Left colon (tissue), 2 donors: Measurements from ENCODE around the gene PHACTR1. TPM values are rescaled to one million over a fixed set of nuclear protein-coding genes. Genes with fewer than 3 reads are reported as not detected.

Source experiments
- ATAC-seq: fragments of 200-7000 bp; cut with Tn5 transposase; one replicate; pipeline ENCODE4 v1.9.1; 2020; ENCODE audit warnings: mild to moderate bottlenecking, moderate library complexity
- DNase-seq, 2 donors: peaks; one replicate each; pipeline ENCODE4 v3.0.0-alpha.2; 2020
- intact Hi-C, 2 donors: fragments of 100-400 bp; cut with DNase I in 1 of 2; cut with micrococcal nuclease in 1 of 2; formaldehyde crosslinking; loops; one replicate each; pipeline versions ENCODE4 v1.11.2 to v1.14.0; 2022; cut with DNase I, micrococcal nuclease
- total RNA-seq, 2 donors: library from RNA; stranded (reverse); fragmentation: NEBNext Ultra II Directional; extraction: Animal tissue kit (Norgen Biotek cat#: 25700); gene quantifications; one replicate each; pipeline ENCODE4 v1.2.1, GENCODE V29; 2021
- donor health status: DM: no; HTN: no; CAD: no.
- donor health status: DM: yes; HTN: yes; CAD: no.

The PHACTR1 gene
- total RNA-seq, 2 donors from 2014 or later = 1.5 to 3.7 TPM

DNA sequence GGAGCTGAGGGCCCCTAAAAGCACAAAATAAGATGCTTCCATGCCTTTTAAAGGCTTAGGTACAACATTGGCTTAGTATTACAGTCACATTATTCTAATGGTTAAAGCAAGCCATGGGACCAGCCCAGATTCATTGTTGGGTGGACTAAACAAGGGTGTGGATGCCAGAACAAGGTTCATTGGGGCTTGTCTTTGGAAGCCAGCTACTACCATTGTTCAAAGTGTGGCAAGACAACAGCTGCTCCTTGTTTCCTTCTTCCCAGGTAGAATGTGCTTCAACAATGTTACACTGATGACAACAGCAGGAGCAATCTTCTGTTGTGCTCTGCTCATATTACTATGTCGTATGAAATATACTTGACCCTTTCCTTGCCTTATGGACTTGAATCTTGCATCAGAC is 350.3 kb downstream of the PHACTR1 start:
- no peak for ATAC-seq
- intact Hi-C loops = no loop called here

DNA sequence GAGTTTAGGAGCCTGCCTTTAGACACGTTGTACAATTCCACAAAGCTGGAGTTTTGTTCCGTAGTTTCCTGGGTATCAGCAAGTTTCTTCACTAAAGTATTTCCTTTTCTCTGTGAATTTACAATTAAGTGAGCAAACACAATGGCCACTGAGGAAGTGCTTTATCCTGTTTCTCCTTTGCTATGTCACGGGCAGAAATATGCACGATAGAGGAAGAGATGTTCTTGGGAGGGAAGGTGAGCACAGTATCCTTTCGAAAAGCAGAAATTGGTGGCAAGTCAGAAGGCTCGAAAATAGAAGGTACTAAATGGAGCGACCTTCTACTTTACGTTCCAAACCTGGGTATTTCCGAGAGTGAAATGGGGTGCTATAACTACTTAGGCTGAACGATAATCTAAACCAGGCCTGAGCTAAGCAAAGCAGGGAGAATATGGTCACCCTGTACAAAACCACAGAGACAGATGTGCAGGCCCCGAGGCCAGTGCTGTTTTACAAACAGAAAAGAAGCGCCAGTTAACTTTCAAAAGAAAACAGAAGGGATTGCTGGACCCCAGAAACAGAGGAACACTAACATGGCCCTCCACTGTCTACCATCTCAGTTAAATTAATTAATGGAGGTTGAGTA is 352.1 kb downstream of the PHACTR1 start:
- ATAC-seq (no peak), DNase-seq (no peak)
- intact Hi-C loops = no loop called here

More for the DNA sequence above, 350.3 kb downstream of the PHACTR1 start:
- no peak for DNase-seq

DNA sequence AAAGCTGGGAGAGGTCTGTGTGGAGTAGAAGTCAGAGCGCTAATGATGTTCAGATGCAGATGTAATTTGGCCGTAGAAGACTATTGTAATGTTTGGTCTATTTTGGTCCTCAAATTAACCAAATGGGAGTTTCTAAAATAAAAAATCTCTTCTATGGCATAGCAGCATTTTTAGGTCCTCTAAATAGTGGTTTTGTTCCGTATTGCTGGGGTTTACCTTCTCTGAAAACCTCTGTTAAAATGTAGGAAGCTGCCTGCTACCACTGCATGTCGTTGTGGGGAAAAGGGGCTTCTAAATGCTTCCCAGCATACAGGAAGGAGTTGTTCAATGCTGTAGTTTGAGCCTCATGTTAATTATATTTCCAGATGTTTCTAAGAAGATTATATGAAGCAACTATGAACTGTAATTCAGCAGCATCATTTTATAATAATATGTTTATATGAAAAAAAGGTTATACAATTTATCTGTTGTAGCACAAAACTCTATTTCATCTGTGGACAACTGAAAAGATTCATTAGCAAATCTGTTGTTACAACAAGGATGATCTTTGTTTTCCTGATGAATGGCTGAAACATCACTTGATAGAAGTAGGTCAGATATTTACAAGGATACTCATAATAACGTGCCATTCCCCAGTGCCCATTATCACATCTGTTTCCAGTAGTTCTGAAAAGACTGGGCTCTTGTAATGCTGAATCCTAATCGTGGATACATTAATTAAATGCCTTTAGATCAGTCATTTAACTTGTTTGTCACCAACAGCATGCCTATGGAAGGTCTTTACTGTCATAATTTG is 355.2 kb downstream of the PHACTR1 start:
- intact Hi-C loops = no loop called here
- DNase-seq (no peak), ATAC-seq (no peak)

DNA sequence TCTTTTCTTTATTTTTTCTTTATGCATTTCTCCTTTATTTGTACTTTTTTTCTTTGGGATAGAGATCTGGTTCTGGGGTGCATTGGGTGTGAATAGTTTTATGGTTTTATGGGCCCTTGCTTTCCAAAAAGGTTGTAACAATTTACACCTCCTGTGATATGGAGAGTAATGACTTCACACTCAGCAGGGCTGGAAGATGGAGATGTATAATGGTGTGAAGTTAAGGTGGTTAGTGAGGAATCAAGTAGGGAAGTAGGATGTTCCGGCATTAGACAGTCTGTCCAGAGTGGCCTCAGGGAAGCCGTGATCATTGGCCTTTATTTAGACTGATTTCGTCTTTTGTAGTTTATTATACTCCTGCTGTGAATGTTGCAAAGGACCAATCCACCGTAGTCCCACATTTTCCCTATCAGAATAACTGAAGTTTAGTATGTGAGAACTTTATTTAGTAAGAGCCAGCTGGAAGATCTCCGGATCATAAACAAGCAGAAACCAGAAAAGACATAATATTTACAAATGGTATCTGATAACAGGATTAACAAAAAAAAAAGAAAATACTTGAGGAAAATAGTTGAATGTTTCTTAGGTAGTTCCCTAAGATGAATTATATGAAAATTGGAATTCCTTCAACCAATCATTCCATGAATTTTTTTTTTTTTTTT is 356.2 kb downstream of the PHACTR1 start:
- intact Hi-C loops = no loop called here
- DNase-seq (no peak), ATAC-seq (no peak)

DNA sequence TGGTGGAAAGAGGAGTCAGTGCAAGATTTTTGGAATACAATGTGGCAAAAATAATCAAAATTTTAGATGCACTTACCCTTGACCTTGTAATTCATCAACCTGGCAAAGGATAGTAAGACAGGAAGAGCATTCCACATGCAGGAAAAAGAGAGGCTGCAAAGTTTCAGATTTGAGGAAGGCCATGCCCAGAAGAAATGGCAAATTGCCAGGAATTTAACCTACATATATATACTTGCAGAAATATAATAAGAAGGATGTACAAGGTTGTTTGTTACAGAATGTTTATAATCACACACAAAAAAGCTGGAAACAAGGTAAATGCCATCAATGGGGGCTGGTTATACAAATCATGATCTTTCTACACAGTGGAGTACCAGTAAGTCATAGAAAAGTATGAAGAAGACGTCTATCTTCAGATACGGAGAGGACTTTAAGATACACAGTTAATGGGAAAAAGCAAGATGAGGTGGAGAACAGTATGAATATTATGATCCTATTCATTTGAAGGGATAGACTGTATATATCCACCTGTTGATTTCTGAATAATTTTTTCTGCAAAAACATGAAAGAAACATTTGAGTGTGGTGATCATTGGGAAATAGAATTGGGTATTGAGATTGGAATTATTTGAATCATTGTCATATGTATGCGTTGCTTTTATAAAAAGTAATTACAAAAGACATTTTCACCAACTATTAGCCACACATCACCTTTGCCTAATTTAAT is 358.0 kb downstream of the PHACTR1 start:
- ATAC-seq (no peak), DNase-seq (no peak)
- intact Hi-C loops = no loop called here

DNA sequence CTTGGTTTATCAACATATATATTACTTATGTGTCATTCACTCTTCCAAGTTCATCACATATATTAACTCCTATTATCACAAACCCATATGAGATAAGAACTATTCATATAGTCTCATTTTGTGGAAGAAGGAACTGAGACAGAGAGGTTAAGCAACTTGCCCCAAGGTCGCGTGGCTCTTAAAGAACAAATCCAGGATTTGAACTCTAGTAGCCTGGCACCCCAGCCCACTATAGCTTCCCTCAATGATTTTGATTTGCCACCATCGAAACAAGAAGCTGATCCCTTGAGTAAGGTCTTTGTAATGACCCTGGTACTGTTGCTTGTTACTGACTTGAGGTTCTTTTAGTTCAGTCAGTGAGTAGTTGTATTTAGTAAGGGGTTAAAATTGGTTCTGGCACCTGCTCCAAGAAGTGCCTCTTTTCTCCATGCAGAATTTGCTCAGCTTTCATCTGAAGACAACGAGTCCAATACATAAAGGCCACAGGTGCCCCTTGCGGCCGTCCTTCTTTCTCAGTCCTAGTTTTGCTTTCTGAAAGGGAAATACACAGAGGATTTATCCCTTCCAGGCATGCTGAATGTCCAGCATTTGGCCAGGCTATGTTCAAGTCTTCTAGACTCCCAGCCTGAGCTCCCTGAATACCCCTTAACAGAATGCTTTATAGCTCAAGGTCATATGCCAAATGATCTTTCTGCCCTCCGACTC is 358.7 kb downstream of the PHACTR1 start:
- intact Hi-C loops = no loop called here
- ATAC-seq (no peak), DNase-seq (no peak)

DNA sequence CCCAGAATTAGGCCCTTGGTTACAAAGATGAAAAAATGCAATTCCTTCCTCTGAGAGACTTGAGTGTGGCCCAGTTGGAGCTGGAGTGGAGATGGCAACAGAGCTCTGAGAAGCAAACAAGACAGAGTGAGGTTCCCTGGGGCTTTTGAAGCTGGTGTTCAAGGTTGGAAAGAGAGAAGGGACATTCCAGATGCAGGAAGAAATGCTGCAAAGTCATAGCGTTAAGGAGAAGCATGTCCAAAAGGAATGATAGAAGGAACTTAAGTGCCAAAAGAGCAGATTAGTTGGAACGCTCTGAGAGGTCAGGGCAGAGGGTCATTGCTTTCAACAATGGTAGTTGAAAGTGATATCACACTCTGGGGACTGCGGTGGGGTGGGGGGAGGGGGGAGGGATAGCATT is 360.0 kb downstream of the PHACTR1 start:
- intact Hi-C loops = no loop called here
- no peak for ATAC-seq
- no peak for DNase-seq

DNA sequence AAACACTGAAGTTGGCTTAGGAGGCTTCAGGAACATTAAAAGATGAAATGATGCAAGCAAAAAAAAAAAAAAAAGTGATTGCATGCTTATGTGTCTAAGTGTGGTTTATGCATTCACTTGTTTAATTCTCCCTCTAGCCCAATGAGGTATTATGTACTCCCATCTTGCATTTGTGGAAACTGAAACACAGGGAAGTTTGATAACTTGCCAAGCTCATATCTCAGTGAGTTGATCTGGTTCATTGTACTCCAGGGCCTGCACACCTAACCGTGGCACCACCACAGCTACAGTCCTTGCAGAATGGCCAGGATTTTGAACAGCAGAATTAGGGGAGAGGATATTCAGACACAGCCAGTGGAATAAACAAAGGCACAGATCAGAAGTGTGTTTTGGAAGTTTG is 360.6 kb downstream of the PHACTR1 start:
- intact Hi-C loops = no loop called here
- no peak for DNase-seq

DNA sequence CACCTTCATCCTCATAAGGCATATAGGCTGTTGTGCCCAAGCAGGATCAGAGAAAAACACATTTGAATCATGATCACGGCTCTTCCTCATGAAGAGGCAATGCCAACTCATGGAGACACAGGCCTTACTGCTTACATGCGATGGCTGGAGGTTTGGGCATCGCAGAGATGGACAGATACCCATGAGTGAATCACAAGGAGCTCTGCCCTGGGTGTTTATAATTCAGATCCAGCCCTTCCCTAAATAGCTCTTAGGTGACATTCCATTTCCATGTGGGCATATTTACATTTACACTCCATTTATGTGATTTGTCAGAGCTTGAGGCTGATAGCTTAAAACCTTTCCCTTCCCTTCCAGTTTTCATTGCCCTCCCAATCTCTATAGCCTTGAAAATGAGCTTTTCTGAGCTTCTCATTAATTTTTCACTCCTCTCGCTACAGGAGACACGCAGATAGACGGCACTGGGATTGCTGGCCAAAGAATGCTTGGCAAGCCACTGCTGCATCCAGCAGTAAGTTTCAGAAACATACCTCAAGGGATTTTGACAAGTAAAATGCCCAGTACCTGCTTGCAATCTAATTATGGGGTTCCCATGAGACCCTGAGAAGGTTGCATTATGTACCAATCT is 362.6 kb downstream of the PHACTR1 start:
- intact Hi-C loops = no loop called here
- no peak for ATAC-seq
- DNase-seq = no peak

More for the DNA sequence above, 360.6 kb downstream of the PHACTR1 start:
- ATAC-seq = no peak

DNA sequence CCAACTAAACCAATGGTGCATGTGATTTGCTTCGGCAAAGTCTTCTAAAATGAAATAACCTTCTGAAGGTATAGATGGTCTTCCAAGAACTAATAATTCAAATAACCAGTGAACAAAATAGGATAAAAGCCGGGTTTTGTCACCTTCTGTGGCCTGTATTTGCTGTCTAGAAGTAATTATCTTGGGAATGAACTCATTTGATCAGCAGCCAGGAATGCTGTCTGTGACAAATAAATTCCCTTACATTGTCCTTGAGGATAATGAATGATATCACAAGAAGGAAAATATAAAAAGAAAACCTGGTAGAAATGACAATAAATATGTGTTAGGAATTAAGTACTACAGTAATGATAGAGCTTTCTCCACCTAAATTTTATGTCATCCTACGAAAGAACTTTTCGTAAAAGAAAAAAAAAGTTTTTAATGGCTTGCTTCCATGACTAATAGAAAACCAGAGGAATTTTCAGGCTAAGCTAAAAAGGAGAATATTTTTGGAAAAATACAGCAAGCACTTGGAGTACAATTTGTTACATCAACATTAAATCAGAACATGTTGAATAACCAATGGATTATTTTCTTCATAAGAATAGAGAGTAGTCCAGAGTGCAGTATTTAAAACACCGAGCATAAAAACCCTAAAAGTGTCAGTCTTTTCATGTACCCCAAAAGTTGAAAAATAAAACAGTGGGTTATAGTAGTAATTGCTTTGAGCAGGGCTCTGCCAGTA is 364.1 kb downstream of the PHACTR1 start:
- intact Hi-C loops = no loop called here
- no peak for DNase-seq
- no peak for ATAC-seq

DNA sequence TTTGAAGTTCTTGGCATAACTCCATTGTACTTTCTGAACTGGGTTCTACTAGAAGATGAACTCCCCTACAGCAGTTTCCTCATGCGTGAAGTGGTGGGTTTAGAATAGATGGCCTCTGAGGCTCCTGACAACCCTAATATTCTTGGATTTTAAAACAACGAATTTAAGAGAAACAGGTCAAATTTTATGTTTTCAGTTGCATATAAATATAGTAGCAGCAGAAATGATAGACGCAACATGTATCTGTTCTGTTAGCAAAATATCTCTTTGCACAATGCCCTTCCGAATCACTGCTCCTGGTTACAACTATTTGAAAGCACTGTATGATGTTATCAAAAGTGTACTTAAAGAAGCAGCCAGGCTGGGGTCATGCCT is 364.6 kb downstream of the PHACTR1 start:
- ATAC-seq (no peak), DNase-seq (no peak)
- intact Hi-C loops = no loop called here

DNA sequence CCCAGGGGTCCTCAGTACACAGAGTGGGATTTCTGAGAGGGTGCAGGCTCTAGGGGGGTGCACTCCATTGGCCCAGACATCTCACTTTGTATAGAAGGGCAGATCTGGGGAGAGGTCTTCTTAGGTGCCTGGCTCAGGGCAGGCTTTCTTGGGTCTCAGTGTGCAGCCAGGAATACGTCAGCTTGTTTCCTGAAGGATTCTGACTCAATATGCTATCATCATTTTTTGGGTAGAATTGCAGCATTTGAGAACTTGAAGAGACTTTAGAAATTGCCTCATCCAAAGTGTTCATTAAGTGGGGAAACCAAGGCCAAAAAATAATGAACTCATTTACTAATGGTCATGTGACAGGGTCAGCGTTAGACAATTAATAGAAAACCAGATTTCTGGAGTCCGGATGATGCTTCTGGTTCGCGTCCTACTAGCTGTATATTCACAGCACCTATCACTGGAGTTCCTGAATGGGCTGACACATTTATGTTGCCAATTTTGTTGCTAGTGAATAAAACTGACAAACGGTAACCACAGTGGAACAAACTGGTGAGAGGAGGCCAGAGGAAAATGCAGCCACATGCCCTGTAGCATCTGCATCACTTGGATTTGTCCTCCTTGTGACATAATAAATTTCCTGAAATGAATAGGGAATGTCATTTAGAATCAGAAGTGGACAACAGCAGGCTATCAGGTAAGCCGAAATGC is 372.9 kb downstream of the PHACTR1 start:
- DNase-seq (no peak), ATAC-seq (no peak)
- intact Hi-C loops = no loop called here

DNA sequence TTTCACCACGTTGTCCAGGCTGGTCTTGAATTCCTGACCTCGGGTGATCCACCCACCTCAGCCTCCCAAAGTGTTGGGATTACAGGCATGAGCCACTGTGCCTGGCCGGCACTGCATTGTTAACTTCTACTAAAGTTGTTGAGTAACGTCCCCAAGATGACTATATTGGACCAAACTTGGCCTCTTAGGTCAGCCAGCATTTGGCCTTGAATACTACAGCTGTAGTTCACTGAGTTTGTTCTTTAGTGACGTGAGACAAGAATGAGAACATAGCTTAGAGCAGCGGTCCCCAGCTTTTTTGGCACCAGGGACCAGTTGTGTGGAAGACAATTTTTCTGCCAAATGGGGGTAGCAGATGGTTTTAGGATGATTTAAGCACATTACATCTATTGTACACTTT is 374.6 kb downstream of the PHACTR1 start:
- no peak for DNase-seq
- ATAC-seq = no peak
- intact Hi-C loops = no loop called here

DNA sequence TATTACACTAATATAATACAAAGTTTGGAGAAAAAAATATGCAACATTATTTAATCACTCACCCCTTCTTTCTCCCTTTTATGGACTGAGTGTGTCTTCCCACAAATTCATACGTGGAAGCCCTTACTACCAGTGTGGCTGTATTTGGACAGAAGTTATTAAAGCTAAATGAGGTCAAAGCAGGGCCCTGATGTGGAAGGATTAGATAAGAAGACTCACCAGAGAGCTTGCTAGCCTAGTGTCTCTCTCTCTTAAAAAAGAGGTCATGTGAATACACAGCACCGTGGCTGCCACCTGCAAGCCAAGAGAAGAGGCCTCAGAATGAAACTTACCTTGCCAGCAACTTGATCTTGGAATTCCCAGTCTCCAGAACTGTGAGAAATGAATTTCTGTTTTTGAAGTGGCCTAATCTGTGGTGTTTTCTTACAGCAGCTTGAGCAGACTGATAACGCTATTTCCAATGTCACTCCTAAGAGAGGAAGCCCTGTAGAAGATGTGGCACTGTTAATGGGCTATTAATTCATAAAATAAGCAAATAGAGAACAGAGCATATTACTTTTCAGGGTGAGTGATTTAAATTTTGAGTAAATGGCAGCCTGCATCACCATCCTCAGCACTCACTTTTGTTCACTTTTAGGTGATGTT is 378.3 kb downstream of the PHACTR1 start:
- ATAC-seq = no peak
- intact Hi-C loops = no loop called here

DNA sequence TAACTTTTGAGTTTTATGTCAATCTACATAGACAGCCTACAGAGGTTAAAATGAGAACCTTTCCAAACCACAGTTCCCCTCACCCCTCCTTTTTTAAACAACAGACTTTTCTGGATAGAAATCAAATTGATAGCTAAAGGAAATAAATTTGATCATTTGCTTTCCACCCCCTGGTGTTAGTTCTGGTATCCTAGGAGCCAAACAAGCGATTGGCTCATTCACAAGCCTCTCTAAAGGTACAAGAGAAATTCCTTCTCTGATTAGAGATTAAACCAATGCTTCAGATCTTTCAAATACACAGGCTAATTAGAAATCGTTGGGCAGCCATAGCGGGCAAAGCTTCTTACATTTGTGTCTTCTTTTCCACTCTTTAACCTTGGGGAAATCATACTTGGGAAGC is 379.5 kb downstream of the PHACTR1 start:
- DNase-seq = no peak
- no peak for ATAC-seq
- intact Hi-C loops = no loop called here

More for the DNA sequence above, 378.3 kb downstream of the PHACTR1 start:
- DNase-seq = no peak

DNA sequence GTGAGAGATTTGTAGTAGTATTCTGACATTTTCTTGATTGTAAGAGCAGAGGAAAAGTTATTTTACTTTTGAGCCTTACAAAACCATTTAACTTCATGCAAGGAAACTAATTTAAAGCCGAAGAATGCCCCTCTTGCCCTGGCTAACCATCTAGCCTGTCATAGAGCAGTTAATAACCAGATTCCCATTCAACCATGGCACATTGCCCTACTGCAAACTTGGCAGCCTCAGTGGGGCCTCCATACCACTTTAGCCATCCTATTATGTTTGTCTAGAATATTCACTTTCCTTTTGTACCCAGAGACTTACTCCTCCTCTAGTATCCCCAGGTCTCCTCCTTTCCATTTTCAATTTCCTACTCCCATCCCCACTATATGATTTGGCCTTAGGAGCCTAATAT is 380.9 kb downstream of the PHACTR1 start:
- ATAC-seq (no peak), DNase-seq (no peak)
- intact Hi-C loops = no loop called here

DNA sequence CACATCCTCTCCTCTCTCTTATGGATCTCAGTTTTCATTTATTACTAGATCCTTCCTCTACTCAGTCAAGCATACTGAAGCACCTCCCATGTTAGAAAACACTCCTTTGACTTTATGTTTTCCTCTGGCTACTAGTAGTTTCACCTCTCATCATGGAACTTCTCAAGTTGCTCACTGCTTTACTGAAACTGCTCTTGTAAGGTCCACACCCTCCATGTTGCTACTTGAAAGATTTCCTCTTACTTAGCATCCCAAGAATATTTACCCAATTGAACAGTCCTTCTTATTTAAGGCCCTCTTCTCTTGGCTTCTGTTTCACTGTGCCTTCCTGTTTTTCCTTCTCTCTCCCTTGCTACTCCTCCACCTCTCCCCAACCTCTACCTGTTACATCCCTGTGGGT is 381.4 kb downstream of the PHACTR1 start:
- intact Hi-C loops = no loop called here
- ATAC-seq = no peak
- DNase-seq = no peak
